H9 (cell line): ENCODE results near the gene SPHK2. TPM values are rescaled to one million over a fixed set of nuclear protein-coding genes. Genes with fewer than 3 reads are reported as not detected.
"Not testable (repeated sequence)": the region's sequence is repeated elsewhere in the genome, so short reads cannot be mapped to it uniquely, and the experiment has no call there.

Experiments used
- DNase-seq: peaks from one replicate; pipeline ENCODE4 v3.0.0-alpha.2; 2017
- H2AFZ ChIP-seq: one replicate; pipeline ENCODE4 v1.6.1; 2013; ENCODE audit warnings: mild to moderate bottlenecking, low read length, control low read depth, moderate library complexity
- H2AK5ac ChIP-seq: 2 replicates; pipeline ENCODE4 v1.6.1; 2013; ENCODE audit warnings: low read length, control low read depth, mixed read lengths; ENCODE audit not compliant: insufficient read length
- H2BK120ac ChIP-seq: one replicate; pipeline ENCODE4 v1.6.1; 2013; ENCODE audit warnings: low read depth, mild to moderate bottlenecking, low read length, control low read depth, inconsistent platforms; ENCODE audit not compliant: poor library complexity, severe bottlenecking
- H2BK12ac ChIP-seq: 2 replicates; pipeline ENCODE4 v1.6.1; 2013; ENCODE audit warnings: low read length, control low read depth, mixed read lengths, low read depth; ENCODE audit not compliant: insufficient read length
- H2BK15ac ChIP-seq: 2 replicates; pipeline ENCODE4 v1.6.1; 2013; ENCODE audit warnings: low read depth, low read length, control low read depth
- H2BK20ac ChIP-seq: one replicate; pipeline ENCODE4 v1.6.1; 2013; ENCODE audit warnings: low read depth, mild to moderate bottlenecking, low read length, control low read depth, inconsistent platforms; ENCODE audit not compliant: poor library complexity, severe bottlenecking
- H2BK5ac ChIP-seq: 2 replicates; pipeline ENCODE4 v1.6.1; 2013; ENCODE audit warnings: low read length, control low read depth, mixed read lengths; ENCODE audit not compliant: insufficient read length
- H3K14ac ChIP-seq: 2 replicates; pipeline ENCODE4 v1.6.1; 2013; ENCODE audit warnings: low read length, control low read depth; ENCODE audit not compliant: insufficient read depth
- H3K18ac ChIP-seq: 2 replicates; pipeline ENCODE4 v1.6.1; 2013; ENCODE audit warnings: low read depth, mild to moderate bottlenecking, mixed read lengths, low read length, control low read depth; ENCODE audit not compliant: insufficient read length
- H3K23ac ChIP-seq: 2 replicates; pipeline ENCODE4 v1.6.1; 2013; ENCODE audit warnings: low read length, control low read depth, mixed read lengths, low read depth; ENCODE audit not compliant: insufficient read length
- H3K23me2 ChIP-seq: 2 replicates; pipeline ENCODE4 v1.6.1; 2013; ENCODE audit warnings: low read depth, mild to moderate bottlenecking, mixed read lengths, low read length, control low read depth; ENCODE audit not compliant: insufficient read length, poor library complexity, severe bottlenecking
- H3K27ac ChIP-seq: 2 replicates; pipeline ENCODE4 v1.5.1; 2013; ENCODE audit warnings: low read length, control low read depth, mixed read lengths, low read depth; ENCODE audit not compliant: insufficient read length
- H3K27me3 ChIP-seq: 2 replicates; pipeline ENCODE4 v1.6.1; 2013; ENCODE audit warnings: low read length, control low read depth, inconsistent platforms; ENCODE audit not compliant: insufficient read depth
- H3K4ac ChIP-seq: 2 replicates; pipeline ENCODE4 v1.6.1; 2013; ENCODE audit warnings: low read depth, mild to moderate bottlenecking, control low read depth, inconsistent platforms, low read length, moderate library complexity
- H3K4me1 ChIP-seq: 2 replicates; pipeline ENCODE4 v1.6.1; 2013; ENCODE audit warnings: low read length, control low read depth, inconsistent platforms; ENCODE audit not compliant: insufficient read depth
- H3K4me2 ChIP-seq: 2 replicates; pipeline ENCODE4 v1.6.1; 2013; ENCODE audit warnings: low read length, control low read depth, mixed read lengths; ENCODE audit not compliant: insufficient read length, insufficient read depth
- H3K56ac ChIP-seq: 2 replicates; pipeline ENCODE4 v1.6.1; 2013; ENCODE audit warnings: low read depth, mild to moderate bottlenecking, mixed read lengths, low read length, control low read depth; ENCODE audit not compliant: insufficient read length
- H3K79me1 ChIP-seq: 2 replicates; pipeline ENCODE4 v1.6.1; 2013; ENCODE audit warnings: low read depth, mild to moderate bottlenecking, moderate library complexity, low read length, control low read depth, inconsistent platforms; ENCODE audit not compliant: insufficient read depth, poor library complexity, severe bottlenecking
- H3K79me2 ChIP-seq: 2 replicates; pipeline ENCODE4 v1.6.1; 2013; ENCODE audit warnings: low read length, control low read depth, inconsistent platforms; ENCODE audit not compliant: insufficient read depth
- H3K9ac ChIP-seq: 2 replicates; pipeline ENCODE4 v1.6.1; 2013; ENCODE audit warnings: low read length, control low read depth, mixed read lengths; ENCODE audit not compliant: insufficient read length; ENCODE audit errors: extremely low read depth
- H3K9me3 ChIP-seq: one replicate; pipeline ENCODE4 v1.6.1; 2013; ENCODE audit warnings: low read depth, low read length, inconsistent platforms; ENCODE audit not compliant: control insufficient read depth
- H3T11ph ChIP-seq: one replicate; pipeline ENCODE4 v1.6.1; 2013; ENCODE audit warnings: mild to moderate bottlenecking, low read length, control low read depth, inconsistent platforms
- H4K20me1 ChIP-seq: one replicate; pipeline ENCODE4 v1.6.1; 2013; ENCODE audit not compliant: control insufficient read depth, insufficient read length, insufficient read depth
- H4K5ac ChIP-seq: 2 replicates; pipeline ENCODE4 v1.6.1; 2013; ENCODE audit warnings: low read depth, mild to moderate bottlenecking, mixed read lengths, low read length, control low read depth; ENCODE audit not compliant: insufficient read length
- H4K8ac ChIP-seq: replicated peaks from 2 replicates; pipeline ENCODE4 v1.6.1; 2013; ENCODE audit warnings: low read length, control low read depth, mixed read lengths, low read depth; ENCODE audit not compliant: insufficient read length
- H4K91ac ChIP-seq: 2 replicates; pipeline ENCODE4 v1.6.1; 2013; ENCODE audit warnings: low read depth, mild to moderate bottlenecking, moderate library complexity, mixed read lengths, low read length, control low read depth; ENCODE audit not compliant: insufficient read length
- H3K27ac Mint-ChIP-seq, 3 experiments: 2 replicates in 2 of 3; 3 replicates in 1 of 3; pipeline ENCODE4 v1.8.0; 2020 to 2021; ENCODE audit warnings: mixed read lengths in 3 of 3, mild to moderate bottlenecking in 1 of 3, moderate library complexity in 1 of 3
- H3K27me3 Mint-ChIP-seq: 2 replicates; pipeline ENCODE4 v1.8.0; 2021; ENCODE audit warnings: low read depth, mild to moderate bottlenecking, moderate library complexity, mixed read lengths
- H3K36me3 Mint-ChIP-seq, 3 experiments: 2 replicates in 2 of 3; 3 replicates in 1 of 3; pipeline ENCODE4 v1.8.0; 2020 to 2021; ENCODE audit warnings: low read depth in 3 of 3, mixed read lengths in 3 of 3; ENCODE audit not compliant: insufficient read depth in 1 of 3
- H3K4me1 Mint-ChIP-seq, 2 experiments: 2 replicates each; pipeline ENCODE4 v1.8.0; 2020; ENCODE audit warnings: mixed read lengths in 2 of 2
- H3K4me3 Mint-ChIP-seq, 2 experiments: 2 replicates in 1 of 2; 3 replicates in 1 of 2; pipeline ENCODE4 v1.8.0; 2020 to 2021; ENCODE audit warnings: mild to moderate bottlenecking in 2 of 2, mixed read lengths in 2 of 2, moderate library complexity in 1 of 2
- H3K9me3 Mint-ChIP-seq, 2 experiments: 2 replicates in 1 of 2; 3 replicates in 1 of 2; pipeline ENCODE4 v1.8.0; 2020; ENCODE audit warnings: mild to moderate bottlenecking in 2 of 2, mixed read lengths in 2 of 2, moderate library complexity in 1 of 2
- WGBS: extraction: QIAGEN DNeasy Blood & Tissue Kit; methylation state at CpG from one replicate; pipeline ENCODE4 v1.1.7; 2013; ENCODE audit warnings: missing lambda C conversion rate, low lambda C conversion rate, mixed read lengths; ENCODE audit not compliant: insufficient read length; ENCODE audit errors: extremely low coverage; 5-methylcytosine and 5-hydroxymethylcytosine counted together
- total RNA-seq: library from RNA; stranded (reverse); gene quantifications from 2 replicates; pipeline ENCODE4 v1.2.1, GENCODE V29; 2021
- TF ChIP-seq, protein P1 (sequence below): fragments of 200-600 bp; sonication (generic); conservative IDR thresholded peaks from 3 replicates; pipeline ENCODE4 v1.8.0; 2021; ENCODE audit warnings: antibody characterized with exemption, mild to moderate bottlenecking

The SPHK2 gene
- total RNA-seq, 1 experiment from 2014 or later: 57.2 TPM

DNA sequence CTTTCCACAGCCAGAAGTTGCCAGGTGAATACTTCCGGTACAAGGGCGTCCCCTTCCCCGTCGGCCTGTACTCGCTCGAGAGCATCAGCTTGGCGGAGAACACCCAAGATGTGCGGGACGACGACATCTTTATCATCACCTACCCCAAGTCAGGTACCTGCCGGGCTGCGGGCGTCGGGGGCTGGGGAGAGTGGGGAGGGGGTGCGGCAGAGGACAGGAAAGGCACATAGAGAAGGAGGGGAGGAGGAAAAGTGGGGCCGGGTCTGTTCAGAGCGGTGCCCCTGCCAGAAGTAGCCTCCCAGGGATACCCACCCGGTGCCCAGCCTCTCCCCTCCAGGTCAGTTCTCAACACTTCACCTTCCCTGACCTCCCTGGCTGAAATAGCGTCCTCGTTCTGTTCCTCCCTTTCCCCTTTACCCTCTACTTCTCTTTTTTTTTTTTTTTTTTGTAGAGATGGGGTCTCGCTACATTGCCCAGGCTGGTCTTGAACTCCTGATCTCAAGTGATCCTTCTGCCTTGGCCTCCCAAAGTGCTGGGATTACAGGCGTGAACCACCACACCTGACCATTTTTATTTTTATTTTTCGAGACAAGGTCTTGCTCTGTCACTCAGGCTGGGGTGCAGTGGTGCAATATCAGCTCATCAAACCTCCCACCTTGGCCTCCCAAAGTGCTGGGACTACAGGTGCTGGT, 43.2 kb upstream of the SPHK2 start:
- Histone ChIP-seq H2BK5ac (no peak overlapping the region), H2BK120ac (no peak overlapping the region), H3T11ph (no peak overlapping the region), H3K56ac (no peak overlapping the region), H3K23me2 (no peaks in the 10 kb centered on the region), H2AFZ (no peak overlapping the region), H3K9ac (no peak overlapping the region), H3K4ac (no peak overlapping the region), H3K23ac (no peak overlapping the region), H2BK12ac (no peak overlapping the region), H3K4me1 (peaks cover 3% of the 10 kb centered on the region; the same call in 1 of the 2 replicates), H2BK20ac (peak overlapping the region; percentile 75), H3K79me2 (no peaks in the 10 kb centered on the region), H4K8ac (no peak overlapping the region), H3K14ac (no peak overlapping the region), H4K91ac (no peak overlapping the region), H4K20me1 (no peaks in the 10 kb centered on the region), H4K5ac (no peak overlapping the region), H2BK15ac (no peak overlapping the region), H3K18ac (no peak overlapping the region), H3K79me1 (no peaks in the 10 kb centered on the region), H3K9me3 (no peaks in the 10 kb centered on the region), H2AK5ac (no peak overlapping the region), H3K27ac (no peak overlapping the region), H3K27me3 (no peaks in the 10 kb centered on the region), H3K4me2 (no peak overlapping the region)
- Mint-ChIP-seq H3K9me3 (no peaks in the 10 kb centered on the region), H3K27me3 (peaks cover 7% of the 10 kb centered on the region), H3K4me1 (peaks cover 16 to 21% of the 10 kb centered on the region in 2 experiments), H3K36me3 (no peaks in the 10 kb centered on the region), H3K4me3 (no peak overlapping the region), H3K27ac (no peak overlapping the region)
- TF ChIP-seq, protein P1, sequence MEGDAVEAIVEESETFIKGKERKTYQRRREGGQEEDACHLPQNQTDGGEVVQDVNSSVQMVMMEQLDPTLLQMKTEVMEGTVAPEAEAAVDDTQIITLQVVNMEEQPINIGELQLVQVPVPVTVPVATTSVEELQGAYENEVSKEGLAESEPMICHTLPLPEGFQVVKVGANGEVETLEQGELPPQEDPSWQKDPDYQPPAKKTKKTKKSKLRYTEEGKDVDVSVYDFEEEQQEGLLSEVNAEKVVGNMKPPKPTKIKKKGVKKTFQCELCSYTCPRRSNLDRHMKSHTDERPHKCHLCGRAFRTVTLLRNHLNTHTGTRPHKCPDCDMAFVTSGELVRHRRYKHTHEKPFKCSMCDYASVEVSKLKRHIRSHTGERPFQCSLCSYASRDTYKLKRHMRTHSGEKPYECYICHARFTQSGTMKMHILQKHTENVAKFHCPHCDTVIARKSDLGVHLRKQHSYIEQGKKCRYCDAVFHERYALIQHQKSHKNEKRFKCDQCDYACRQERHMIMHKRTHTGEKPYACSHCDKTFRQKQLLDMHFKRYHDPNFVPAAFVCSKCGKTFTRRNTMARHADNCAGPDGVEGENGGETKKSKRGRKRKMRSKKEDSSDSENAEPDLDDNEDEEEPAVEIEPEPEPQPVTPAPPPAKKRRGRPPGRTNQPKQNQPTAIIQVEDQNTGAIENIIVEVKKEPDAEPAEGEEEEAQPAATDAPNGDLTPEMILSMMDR: no peak
- no CpG with 5 or more reads among the region's 23 CpGs for WGBS
- no peak for DNase-seq

DNA sequence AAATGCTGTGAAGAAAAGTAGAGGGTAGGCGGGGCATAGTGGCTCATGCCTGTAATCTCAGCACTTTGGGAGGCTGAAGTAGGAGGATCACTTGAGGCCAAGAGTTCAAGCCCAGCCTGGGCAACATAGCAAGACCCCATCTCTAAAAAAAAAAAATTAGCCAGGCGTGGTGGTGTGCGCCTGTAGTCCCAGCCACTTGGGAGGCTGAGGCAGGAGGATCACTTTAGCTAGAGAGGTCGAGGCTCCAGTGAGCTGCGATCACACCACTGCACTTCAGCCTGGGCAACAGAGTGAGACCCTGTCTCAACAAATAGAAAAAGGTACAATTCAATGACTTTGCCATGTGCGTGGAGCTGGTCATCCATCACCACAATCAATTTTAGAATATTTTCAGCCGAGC, 41.4 kb upstream of the SPHK2 start:
- H3K4me3 Mint-ChIP-seq: not testable (repeated sequence)

More for the DNA sequence above, 41.4 kb upstream of the SPHK2 start:
- H3K27ac ChIP-seq, H4K20me1 ChIP-seq, H2BK5ac ChIP-seq, H3K79me2 ChIP-seq, H3K4me1 ChIP-seq, DNase-seq, H3K9me3 Mint-ChIP-seq, H3K79me1 ChIP-seq, H3K18ac ChIP-seq, H3K27me3 Mint-ChIP-seq, H4K91ac ChIP-seq, H3K9me3 ChIP-seq, H3T11ph ChIP-seq, H4K8ac ChIP-seq, H3K9ac ChIP-seq, H4K5ac ChIP-seq, H2BK120ac ChIP-seq, H2BK20ac ChIP-seq, H3K4me2 ChIP-seq, H3K27me3 ChIP-seq, H2BK12ac ChIP-seq, H3K56ac ChIP-seq, H3K23ac ChIP-seq, H3K27ac Mint-ChIP-seq, H3K4ac ChIP-seq, H3K36me3 Mint-ChIP-seq, H2AFZ ChIP-seq, H3K14ac ChIP-seq, H2AK5ac ChIP-seq, H3K23me2 ChIP-seq, H2BK15ac ChIP-seq: not testable (repeated sequence)
- no CpG with 5 or more reads among the region's 7 CpGs for WGBS
- peaks cover 14% of the 10 kb centered on the region in 2 experiments for H3K4me1 Mint-ChIP-seq
